Mucosa of descending colon (tissue), 3 donors: ENCODE results near the gene TGIF2. TPM values are rescaled to one million over a fixed set of nuclear protein-coding genes. Genes with fewer than 3 reads are reported as not detected.

ENCODE experiments used
- ATAC-seq: fragments of 200-7000 bp; cut with Tn5 transposase; one replicate; pipeline ENCODE4 v1.9.1; 2020; ENCODE audit warnings: mild to moderate bottlenecking, moderate library complexity
- DNase-seq, 3 donors: peaks; one replicate each; pipeline ENCODE4 v3.0.0-alpha.2; 2020
- H3K36me3 ChIP-seq: fragments of 200-600 bp; one replicate; pipeline ENCODE4 v1.8.0; 2021; ENCODE audit warnings: low read depth, mild to moderate bottlenecking
- H3K4me1 ChIP-seq: fragments of 200-600 bp; one replicate; pipeline ENCODE4 v1.8.0; 2021; ENCODE audit warnings: low read depth, mild to moderate bottlenecking
- H3K4me3 ChIP-seq: fragments of 200-600 bp; one replicate; pipeline ENCODE4 v1.8.0; 2021; ENCODE audit warnings: mild to moderate bottlenecking
- H3K9me3 ChIP-seq: fragments of 200-600 bp; one replicate; pipeline ENCODE4 v1.8.0; 2021; ENCODE audit warnings: mild to moderate bottlenecking
- intact Hi-C, 2 donors: fragments of 100-400 bp; cut with DNase I in 1 of 2; cut with micrococcal nuclease in 1 of 2; formaldehyde crosslinking; loops; one replicate each; pipeline versions ENCODE4 v1.11.0 to v1.11.1; 2022; cut with DNase I, micrococcal nuclease
- total RNA-seq, 3 donors: library from RNA; stranded (reverse); fragmentation: NEBNext Ultra II Directional in 2 of 3; extraction: Animal tissue kit (Norgen Biotek cat#: 25700) in 2 of 3; gene quantifications; one replicate each; pipeline versions ENCODE4 v1.2.1 to v1.2.4, GENCODE V29; 2021 to 2023
- TF ChIP-seq, protein P1 (sequence below): fragments of 200-600 bp; IDR thresholded peaks from one replicate; pipeline ENCODE4 v1.8.0; 2022; ENCODE audit warnings: antibody characterized with exemption, mild to moderate bottlenecking
- donor health status: DM: no; HTN: no; CAD: no; lungs with moderate emphysema.
- donor health status: DM: no; HTN: no; CAD: no.
- donor health status: DM: no; HTN: yes; CAD: no.

The TGIF2 gene
- total RNA-seq, 3 donors from 2014 or later, result 4.2 to 13.3 (median 6.5) TPM

DNA sequence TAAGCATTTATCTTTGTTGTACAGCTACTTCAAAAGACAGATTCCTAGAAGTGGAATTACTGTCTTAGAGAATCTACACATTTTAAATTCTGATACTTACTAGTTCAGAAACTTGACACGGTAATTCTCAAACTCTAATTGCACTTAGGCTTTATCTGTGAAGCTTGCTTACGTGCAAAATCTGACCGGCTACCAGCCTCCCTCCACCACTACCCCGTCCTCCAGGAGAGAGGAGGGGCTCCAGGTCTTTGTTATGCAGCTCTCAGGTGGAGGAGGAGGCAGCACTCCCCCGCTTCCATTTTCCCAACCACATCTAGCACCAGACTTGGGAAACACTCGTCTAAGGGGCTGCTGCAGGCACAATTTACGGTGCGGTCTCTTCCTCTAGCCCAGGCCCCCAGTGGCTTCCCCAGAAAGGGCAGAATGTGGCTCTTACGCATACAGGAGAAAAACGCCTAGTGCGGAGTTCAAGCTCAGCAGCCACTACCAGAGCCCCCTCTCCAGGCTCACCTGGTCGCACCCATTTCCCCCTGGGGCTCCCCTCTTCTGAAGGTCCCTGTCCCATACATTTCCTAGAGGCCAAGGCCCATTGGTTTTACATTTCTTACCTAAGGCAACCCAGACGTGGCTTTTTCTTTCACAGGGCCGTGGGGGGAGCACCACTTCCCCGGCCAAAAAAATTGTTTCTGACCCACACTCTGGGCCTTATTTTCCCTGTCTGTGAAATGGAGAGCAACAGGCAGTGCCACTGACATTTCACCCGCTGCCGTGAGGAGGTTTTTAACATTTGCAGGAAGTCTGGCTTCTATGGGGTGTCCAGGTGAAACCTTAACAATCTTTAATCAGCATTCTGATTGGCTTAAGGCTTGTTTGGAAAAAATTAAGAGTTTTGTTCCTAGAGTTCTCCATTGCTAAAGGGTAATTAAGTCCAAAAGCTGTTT, 1.6 kb upstream of the TGIF2 start:
- TF ChIP-seq, protein P1, sequence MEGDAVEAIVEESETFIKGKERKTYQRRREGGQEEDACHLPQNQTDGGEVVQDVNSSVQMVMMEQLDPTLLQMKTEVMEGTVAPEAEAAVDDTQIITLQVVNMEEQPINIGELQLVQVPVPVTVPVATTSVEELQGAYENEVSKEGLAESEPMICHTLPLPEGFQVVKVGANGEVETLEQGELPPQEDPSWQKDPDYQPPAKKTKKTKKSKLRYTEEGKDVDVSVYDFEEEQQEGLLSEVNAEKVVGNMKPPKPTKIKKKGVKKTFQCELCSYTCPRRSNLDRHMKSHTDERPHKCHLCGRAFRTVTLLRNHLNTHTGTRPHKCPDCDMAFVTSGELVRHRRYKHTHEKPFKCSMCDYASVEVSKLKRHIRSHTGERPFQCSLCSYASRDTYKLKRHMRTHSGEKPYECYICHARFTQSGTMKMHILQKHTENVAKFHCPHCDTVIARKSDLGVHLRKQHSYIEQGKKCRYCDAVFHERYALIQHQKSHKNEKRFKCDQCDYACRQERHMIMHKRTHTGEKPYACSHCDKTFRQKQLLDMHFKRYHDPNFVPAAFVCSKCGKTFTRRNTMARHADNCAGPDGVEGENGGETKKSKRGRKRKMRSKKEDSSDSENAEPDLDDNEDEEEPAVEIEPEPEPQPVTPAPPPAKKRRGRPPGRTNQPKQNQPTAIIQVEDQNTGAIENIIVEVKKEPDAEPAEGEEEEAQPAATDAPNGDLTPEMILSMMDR, result no peak
- ATAC-seq (no peak), DNase-seq (no peak)
- Histone ChIP-seq H3K4me3 (no peak overlapping the region), H3K36me3 (no peaks in the 10 kb centered on the region), H3K9me3 (no peaks in the 10 kb centered on the region), H3K4me1 (peaks cover 13% of the 10 kb centered on the region)
- intact Hi-C loops, result no loop called here

DNA sequence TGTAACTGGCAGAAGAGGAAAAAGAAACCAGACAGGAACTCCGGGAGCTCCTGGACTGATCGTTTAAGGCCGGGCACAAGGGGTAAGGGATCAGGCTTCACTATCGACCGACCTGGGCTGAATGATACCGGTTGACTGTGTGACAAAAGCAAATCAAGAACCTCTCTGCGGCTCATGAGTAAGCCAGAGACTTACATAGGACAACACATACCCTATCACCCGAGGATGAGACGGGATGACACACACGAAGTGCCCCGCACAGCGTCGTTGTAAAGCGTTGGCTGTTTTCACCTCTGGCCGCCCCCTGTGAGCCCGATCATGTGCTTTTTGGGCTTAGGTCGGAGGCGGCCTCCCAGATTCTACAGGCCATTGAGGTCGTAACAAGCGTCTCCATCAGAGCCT, 695 bp upstream of the TGIF2 start:
- Histone ChIP-seq H3K36me3 (no peaks in the 10 kb centered on the region), H3K4me3 (no peak overlapping the region), H3K9me3 (no peaks in the 10 kb centered on the region), H3K4me1 (peaks cover 13% of the 10 kb centered on the region)
- peak; percentile 10 for ATAC-seq
- peak in 2 of 3 donors; percentile 26 to 39 for DNase-seq
- TF ChIP-seq, protein P1, result no peak
- intact Hi-C loops, result no loop called here

DNA sequence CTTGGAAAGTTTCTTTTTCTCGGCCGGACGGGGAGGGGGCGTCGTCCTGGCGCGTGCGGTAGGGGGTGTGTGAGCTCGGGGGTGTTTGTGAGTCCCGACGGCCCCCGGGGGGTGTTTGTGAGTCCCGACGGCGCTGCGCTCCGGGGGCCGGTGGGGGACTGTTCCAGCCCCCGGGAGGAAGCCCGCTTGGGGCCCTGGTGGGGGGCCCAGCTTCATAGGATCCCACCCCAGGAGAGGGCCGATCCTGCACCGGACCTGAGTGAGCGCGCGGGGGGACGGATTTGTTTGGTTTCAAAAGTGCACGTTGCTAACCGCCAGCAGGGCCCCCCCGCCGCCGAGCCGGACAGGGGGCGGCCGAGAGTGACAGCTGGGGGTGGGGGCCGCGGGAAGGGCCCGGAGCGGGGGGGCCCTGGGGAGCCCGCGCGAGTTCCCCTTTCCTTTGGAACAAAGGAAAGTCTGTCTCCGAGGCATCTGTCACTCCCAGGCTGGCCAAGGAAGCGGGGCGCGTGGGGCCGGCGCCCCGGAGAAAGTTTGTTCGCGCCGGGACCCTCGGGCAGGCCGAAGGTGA, 485 bp downstream of the TGIF2 start:
- Histone ChIP-seq H3K4me1 (peaks cover 13% of the 10 kb centered on the region), H3K4me3 (peak overlapping the region; percentile 34), H3K9me3 (no peaks in the 10 kb centered on the region), H3K36me3 (no peaks in the 10 kb centered on the region)
- peak; percentile 26 for ATAC-seq
- peak in 2 of 3 donors; percentile 42 to 57 for DNase-seq
- intact Hi-C loops, result no loop called here
- TF ChIP-seq, protein P1, result no peak

DNA sequence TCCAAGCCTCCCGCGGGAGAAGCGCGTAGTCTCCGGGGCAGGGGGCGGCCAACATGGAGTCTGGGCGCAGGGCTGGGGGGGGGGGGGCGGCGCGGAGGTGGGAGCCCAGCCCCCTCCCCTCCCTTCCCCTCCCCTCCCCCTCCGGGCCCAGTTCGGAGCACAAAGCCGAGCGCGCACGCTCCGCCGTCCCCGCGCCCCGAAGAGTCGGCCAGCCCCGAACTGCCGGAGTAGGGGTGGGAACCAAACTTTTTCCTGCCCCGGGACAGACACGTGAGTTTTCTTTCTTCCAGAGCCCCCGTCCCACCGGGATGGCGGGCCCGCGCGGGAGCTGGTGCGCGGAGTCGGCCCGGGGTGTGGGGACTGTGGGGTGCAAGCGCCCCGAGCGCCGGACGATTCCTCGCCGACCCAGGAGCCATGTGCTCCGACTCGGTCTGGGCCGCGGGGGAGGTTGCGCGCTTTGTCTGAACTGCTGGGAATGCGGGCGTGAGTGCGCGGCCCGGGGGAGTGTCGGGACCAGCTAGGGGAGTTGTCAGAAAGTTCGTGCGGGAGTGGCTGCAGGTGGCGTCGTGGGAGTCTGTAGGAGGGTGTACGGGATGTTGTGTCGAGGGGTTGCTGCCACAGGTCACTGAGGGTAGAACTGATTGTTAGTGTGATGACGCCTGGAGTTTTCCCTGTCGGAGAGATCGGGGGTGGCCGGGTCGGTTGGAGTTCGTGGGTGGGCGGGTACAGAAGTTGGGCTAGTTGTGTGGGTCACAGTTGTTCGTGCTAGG, 1.2 kb downstream of the TGIF2 start:
- ATAC-seq (peak; percentile 47), DNase-seq (peak; percentile 52 to 77 (median 67))
- H3K4me1 ChIP-seq, result peaks cover 13% of the 10 kb centered on the region
- TF ChIP-seq, protein P1, result no peak
- H3K36me3 ChIP-seq, result no peaks in the 10 kb centered on the region
- H3K9me3 ChIP-seq, result no peaks in the 10 kb centered on the region
- peak overlapping the region; percentile 34 for H3K4me3 ChIP-seq
- intact Hi-C loops, result no loop called here

DNA sequence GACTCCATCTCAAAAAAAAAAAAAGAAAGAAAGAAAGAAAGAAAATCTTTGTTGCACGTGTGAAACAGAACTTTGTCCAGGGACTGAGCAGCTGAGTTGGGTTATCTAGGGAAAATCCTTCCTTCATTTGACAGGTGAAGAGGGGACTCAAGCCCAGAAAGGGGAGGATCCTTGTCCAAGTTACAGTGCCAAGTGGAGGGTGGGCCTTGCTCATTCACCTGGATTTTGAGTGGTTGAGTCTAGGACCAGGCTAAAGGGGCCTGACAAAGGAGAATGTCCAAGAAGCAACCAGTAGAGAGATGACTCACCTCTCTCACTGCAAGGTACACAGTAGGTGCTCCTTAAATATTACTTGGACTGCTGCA, 2.7 kb downstream of the TGIF2 start:
- Histone ChIP-seq H3K4me3 (no peak overlapping the region), H3K9me3 (no peaks in the 10 kb centered on the region), H3K36me3 (no peaks in the 10 kb centered on the region), H3K4me1 (peaks cover 13% of the 10 kb centered on the region)
- no peak for DNase-seq
- ATAC-seq, result no peak
- intact Hi-C loops, result no loop called here
- TF ChIP-seq, protein P1, result no peak
